ENCODE data around the gene PTPN2. TPM values are rescaled to one million over a fixed set of nuclear protein-coding genes. Genes with fewer than 3 reads are reported as not detected.

Gene PTPN2
- total RNA-seq, 2 donors from 2014 or later, result 47.3 to 48.5 TPM

- Histone ChIP-seq H3K36me3 (ENCODE audit: control insufficient read depth, insufficient read depth, low read length) (no peaks in the 10 kb centered on the region), H3K4me3 (ENCODE audit: low read length) (no peak overlapping the region), H3K9me3 (ENCODE audit: control insufficient read depth, low read length) (no peaks in the 10 kb centered on the region), H3K9ac (ENCODE audit: extremely low read depth, low read length, poor library complexity, severe bottlenecking) (no peak overlapping the region), H3K27ac (ENCODE audit: low read depth, low read length) (no peak overlapping the region), H3K27me3 (ENCODE audit: control insufficient read depth, insufficient read depth, low read length, poor library complexity, severe bottlenecking) (no peaks in the 10 kb centered on the region), H3K4me1 (ENCODE audit: control insufficient read depth, insufficient read depth, low read length) (no peaks in the 10 kb centered on the region)
- no peak overlapping the region for H3K27ac Mint-ChIP-seq
- no peak overlapping the region for H3K4me3 Mint-ChIP-seq
- no peaks in the 10 kb centered on the region for H3K4me1 Mint-ChIP-seq
- WGBS, 2 experiments (ENCODE audit: insufficient coverage in 1 of 2, insufficient read length in 1 of 2), result 90 to 93% methylated on average over 7 of the region's 7 CpGs
- H3K27me3 Mint-ChIP-seq (ENCODE audit: insufficient read depth), result peaks cover 2% of the 10 kb centered on the region
- DNase-seq, result no peak
- no peak for TF ChIP-seq CTCF (conservative IDR thresholded peaks at IDR 0.05)
- no peaks in the 10 kb centered on the region for H3K36me3 Mint-ChIP-seq (ENCODE audit: low read depth)
- H3K9me3 Mint-ChIP-seq, result no peaks in the 10 kb centered on the region
Observed at GRCh38 chr18:12921178-12921577, 37.1 kb upstream of the PTPN2 start.

- Histone ChIP-seq H3K9me3 (ENCODE audit: control insufficient read depth, low read length) (no peaks in the 10 kb centered on the region), H3K9ac (ENCODE audit: extremely low read depth, low read length, poor library complexity, severe bottlenecking) (no peak overlapping the region), H3K27ac (ENCODE audit: low read depth, low read length) (no peak overlapping the region), H3K27me3 (ENCODE audit: control insufficient read depth, insufficient read depth, low read length, poor library complexity, severe bottlenecking) (no peaks in the 10 kb centered on the region), H3K4me3 (ENCODE audit: low read length) (no peak overlapping the region), H3K4me1 (ENCODE audit: control insufficient read depth, insufficient read depth, low read length) (no peaks in the 10 kb centered on the region), H3K36me3 (ENCODE audit: control insufficient read depth, insufficient read depth, low read length) (no peaks in the 10 kb centered on the region)
- Mint-ChIP-seq H3K27ac (no peak overlapping the region), H3K36me3 (ENCODE audit: low read depth) (no peaks in the 10 kb centered on the region), H3K9me3 (peaks cover 9% of the 10 kb centered on the region), H3K27me3 (ENCODE audit: insufficient read depth) (peaks cover 46% of the 10 kb centered on the region), H3K4me1 (no peaks in the 10 kb centered on the region), H3K4me3 (peak overlapping the region; percentile 46)
- DNase-seq, result peak; percentile 54
- TF ChIP-seq CTCF (conservative IDR thresholded peaks at IDR 0.05), result no peak
- WGBS, 2 experiments (ENCODE audit: insufficient coverage in 1 of 2, insufficient read length in 1 of 2), result 95 to 96% methylated on average over 52 to 75 of the region's 75 CpGs
Observed at GRCh38 chr18:12911929-12912703, 28.1 kb upstream of the PTPN2 start.

- no peak overlapping the region for H3K27ac ChIP-seq (ENCODE audit: low read depth, low read length)
- Mint-ChIP-seq H3K4me1 (no peaks in the 10 kb centered on the region), H3K36me3 (ENCODE audit: low read depth) (no peaks in the 10 kb centered on the region), H3K9me3 (peaks cover 9% of the 10 kb centered on the region), H3K27me3 (ENCODE audit: insufficient read depth) (peaks cover 47% of the 10 kb centered on the region), H3K27ac (no peak overlapping the region), H3K4me3 (peak overlapping the region; percentile 46)
- H3K9me3 ChIP-seq (ENCODE audit: control insufficient read depth, low read length), result no peaks in the 10 kb centered on the region
- H3K9ac ChIP-seq (ENCODE audit: extremely low read depth, low read length, poor library complexity, severe bottlenecking), result no peak overlapping the region
- H3K4me3 ChIP-seq (ENCODE audit: low read length), result no peak overlapping the region
- H3K4me1 ChIP-seq (ENCODE audit: control insufficient read depth, insufficient read depth, low read length), result no peaks in the 10 kb centered on the region
- no peaks in the 10 kb centered on the region for H3K27me3 ChIP-seq (ENCODE audit: control insufficient read depth, insufficient read depth, low read length, poor library complexity, severe bottlenecking)
- TF ChIP-seq CTCF (conservative IDR thresholded peaks at IDR 0.05), result no peak
- WGBS, 2 experiments (ENCODE audit: insufficient coverage in 1 of 2, insufficient read length in 1 of 2), result 95 to 96% methylated on average over 43 to 75 of the region's 75 CpGs
- peak; percentile 72 for DNase-seq
- H3K36me3 ChIP-seq (ENCODE audit: control insufficient read depth, insufficient read depth, low read length), result no peaks in the 10 kb centered on the region
Observed at GRCh38 chr18:12911025-12911928, 27.2 kb upstream of the PTPN2 start.
